Measurements from ENCODE around the gene DHX29.
"Not testable (repeated sequence)": the region's sequence is repeated elsewhere in the genome, so short reads cannot be mapped to it uniquely, and the experiment has no call there.

DHX29 gene

GRCh38 chr5:55307383-55308253 lies at the start of gene DHX29, which contains the start of gene MTREX:
Gene DHX29, minus strand, starts transcription at chr5:55307694. Its CDS starts 121 bp downstream, at chr5:55307573.
Gene MTREX, plus strand, starts transcription at chr5:55307989. Its CDS starts 25 bp downstream, at chr5:55308014.
- peak within 1 kb of the TSS; percentile 94 for H3K27ac ChIP-seq
- peak; percentile 60 for DNase-seq (ENCODE audit: low read depth, low spot score)

- DNase-seq (ENCODE audit: low read depth, low spot score) = no peak
These were observed 49.4 kb upstream of the DHX29 start for GRCh38 chr5:55356896-55357295.

GRCh38 chr5:55350754-55351153 lies 43.3 kb upstream of the DHX29 start:
- DNase-seq (ENCODE audit: low read depth, low spot score) = no peak
- no peak overlapping the region for H3K27ac ChIP-seq

More at GRCh38 chr5:55356896-55357295, 49.4 kb upstream of the DHX29 start:
- no peak overlapping the region for H3K27ac ChIP-seq

- H3K27ac ChIP-seq = no peak overlapping the region
- DNase-seq (ENCODE audit: low read depth, low spot score) = no peak
These were observed 40.3 kb upstream of the DHX29 start for GRCh38 chr5:55347786-55348185.

- DNase-seq (ENCODE audit: low read depth, low spot score) = no peak
- no peak overlapping the region for H3K27ac ChIP-seq
These were observed 37.8 kb upstream of the DHX29 start for GRCh38 chr5:55345327-55345726.

- no peak for DNase-seq (ENCODE audit: low read depth, low spot score)
- H3K27ac ChIP-seq = no peak overlapping the region
These were observed 37.0 kb upstream of the DHX29 start for GRCh38 chr5:55344392-55344992.

GRCh38 chr5:55343609-55344008 lies 36.1 kb upstream of the DHX29 start:
- H3K27ac ChIP-seq = no peak overlapping the region
- no peak for DNase-seq (ENCODE audit: low read depth, low spot score)

- DNase-seq (ENCODE audit: low read depth, low spot score) = no peak
These were observed 35.6 kb upstream of the DHX29 start for GRCh38 chr5:55343107-55343506.

GRCh38 chr5:55338810-55339243 lies 31.3 kb upstream of the DHX29 start:
- no peak overlapping the region for H3K27ac ChIP-seq
- DNase-seq (ENCODE audit: low read depth, low spot score) = no peak

More at GRCh38 chr5:55343107-55343506, 35.6 kb upstream of the DHX29 start:
- H3K27ac ChIP-seq = no peak overlapping the region

- H3K27ac ChIP-seq = no peak overlapping the region
- no peak for DNase-seq (ENCODE audit: low read depth, low spot score)
These were observed 30.7 kb upstream of the DHX29 start for GRCh38 chr5:55338092-55338613.

- no peak for DNase-seq (ENCODE audit: low read depth, low spot score)
- no peak overlapping the region for H3K27ac ChIP-seq
These were observed 26.3 kb upstream of the DHX29 start for GRCh38 chr5:55333811-55334210.

- H3K27ac ChIP-seq = no peak overlapping the region
- no peak for DNase-seq (ENCODE audit: low read depth, low spot score)
These were observed 25.5 kb upstream of the DHX29 start for GRCh38 chr5:55333017-55333416.

- no peak for DNase-seq (ENCODE audit: low read depth, low spot score)
- H3K27ac ChIP-seq = no peak overlapping the region
These were observed 23.8 kb upstream of the DHX29 start for GRCh38 chr5:55331321-55331720.

GRCh38 chr5:55327281-55327680 lies 19.8 kb upstream of the DHX29 start:
- DNase-seq (ENCODE audit: low read depth, low spot score) = no peak
- no peak overlapping the region for H3K27ac ChIP-seq

GRCh38 chr5:55325621-55326020 lies 18.1 kb upstream of the DHX29 start:
- H3K27ac ChIP-seq = no peak overlapping the region
- no peak for DNase-seq (ENCODE audit: low read depth, low spot score)

GRCh38 chr5:55324815-55325418 lies 17.4 kb upstream of the DHX29 start:
- H3K27ac ChIP-seq = no peak overlapping the region
- DNase-seq (ENCODE audit: low read depth, low spot score) = no peak

GRCh38 chr5:55324006-55324405 lies 16.5 kb upstream of the DHX29 start:
- no peak for DNase-seq (ENCODE audit: low read depth, low spot score)
- H3K27ac ChIP-seq = no peak overlapping the region

- no peak overlapping the region for H3K27ac ChIP-seq
- no peak for DNase-seq (ENCODE audit: low read depth, low spot score)
These were observed 13.1 kb upstream of the DHX29 start for GRCh38 chr5:55320571-55320970.

- H3K27ac ChIP-seq = no peak overlapping the region
- DNase-seq (ENCODE audit: low read depth, low spot score) = no peak
These were observed 12.0 kb upstream of the DHX29 start for GRCh38 chr5:55319491-55319890.

GRCh38 chr5:55318237-55318636 lies 10.7 kb upstream of the DHX29 start:
- not testable (repeated sequence) for H3K27ac ChIP-seq; DNase-seq (ENCODE audit: low read depth, low spot score)

- DNase-seq (ENCODE audit: low read depth, low spot score) = no peak
- H3K27ac ChIP-seq = no peak overlapping the region
These were observed 9.3 kb upstream of the DHX29 start for GRCh38 chr5:55316837-55317236.

Measured in epithelial cell of prostate (primary cell).